Esophagus squamous epithelium (tissue), 4 donors: ENCODE data around the gene OR2L2.

Experiments
- CTCF ChIP-seq, 6 experiments: fragments of 450-650 bp in 4 of 6; fragments of 200-600 bp in 2 of 6; sonication (generic) in 2 of 6; IDR thresholded peaks; one replicate each; pipeline ENCODE4 v1.5.1; 2016 to 2019; ENCODE audit warnings: antibody characterized with exemption in 6 of 6, mild to moderate bottlenecking in 4 of 6, moderate library complexity in 4 of 6
- POLR2A ChIP-seq, 4 donors: fragments of 450-650 bp; IDR thresholded peaks; one replicate each; pipeline ENCODE4 v1.6.1; 2017; ENCODE audit warnings: antibody characterized with exemption in 4 of 4, mild to moderate bottlenecking in 4 of 4, moderate library complexity in 3 of 4

DNA sequence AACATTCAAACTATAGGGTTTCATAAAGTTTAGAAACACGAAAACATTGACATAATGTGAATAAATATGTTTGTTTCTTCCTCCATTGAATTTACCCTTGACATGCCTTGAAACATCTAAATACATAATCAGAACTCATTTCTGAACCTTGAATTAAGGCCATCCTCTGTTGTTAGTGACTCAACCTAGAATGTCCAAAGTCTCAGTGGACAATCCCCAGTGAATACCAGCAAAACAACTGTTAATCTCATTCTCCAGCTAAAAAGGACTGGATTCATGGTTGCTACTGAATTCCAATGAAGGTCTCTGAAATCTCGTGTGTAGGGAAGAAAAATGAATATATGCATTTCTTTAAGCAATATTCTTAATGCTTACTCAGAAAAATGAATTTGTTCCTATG is at the start of gene OR2L2:
- TF ChIP-seq CTCF (IDR thresholded peaks at IDR 0.05) (no peak), POLR2A (IDR thresholded peaks at IDR 0.05) (no peak)
